Cardiac muscle cell (in vitro differentiated cells and primary cell): Measurements from ENCODE around the gene KRTAP1-1. TPM values are rescaled to one million over a fixed set of nuclear protein-coding genes. Genes with fewer than 3 reads are reported as not detected.
"Not testable (repeated sequence)": the region's sequence is repeated elsewhere in the genome, so short reads cannot be mapped to it uniquely, and the experiment has no call there.

ENCODE experiments used
- DNase-seq, 2 donors: peaks; one replicate each; pipeline versions ENCODE4 v3.0.0 to v3.0.0-alpha.2; 2010 to 2017; ENCODE audit warnings: low read depth in 1 of 2, low spot score in 1 of 2
- H3K27ac ChIP-seq: fragments of 200-600 bp; sonication (generic); 2 replicates; pipeline ENCODE4 v1.5.1; 2016
- H3K27me3 ChIP-seq: fragments of 200-600 bp; sonication (generic); 2 replicates; pipeline ENCODE4 v1.6.0; 2016; ENCODE audit warnings: control low read depth
- H3K36me3 ChIP-seq: fragments of 200-600 bp; sonication (generic); 2 replicates; pipeline ENCODE4 v1.5.1; 2016; ENCODE audit warnings: control low read depth
- H3K4me1 ChIP-seq: fragments of 200-600 bp; sonication (generic); 2 replicates; pipeline ENCODE4 v1.8.1; 2017; ENCODE audit warnings: low read depth, mild to moderate bottlenecking, mixed run types
- H3K4me3 ChIP-seq: fragments of 200-600 bp; sonication (generic); 2 replicates; pipeline ENCODE4 v1.5.1; 2016; ENCODE audit warnings: mild to moderate bottlenecking
- H3K9me3 ChIP-seq: fragments of 200-600 bp; sonication (generic); 2 replicates; pipeline ENCODE4 v1.5.1; 2017; ENCODE audit warnings: low read depth, mild to moderate bottlenecking, control low read depth
- polyA plus RNA-seq: library from polyadenylated mRNA; unstranded; fragments of >200 nt; fragmentation: Nextera tagmentation; extraction: Ambion mirVana; gene quantifications from 2 replicates; pipeline ENCODE4 v1.2.1, GENCODE V29; 2016
- total RNA-seq: library from RNA; depleted of rRNA; stranded (reverse); fragments of >200 nt; gene quantifications from 2 replicates; pipeline ENCODE4 v1.2.3, GENCODE V29; 2016
- TF ChIP-seq, protein P1 (sequence below): IDR thresholded peaks from 2 replicates; pipeline ENCODE4 v1.5.1; 2012; ENCODE audit warnings: low read depth, mild to moderate bottlenecking, low read length

The KRTAP1-1 gene
- total and polyA plus RNA-seq, 2 experiments from 2014 or later: not detected

DNA sequence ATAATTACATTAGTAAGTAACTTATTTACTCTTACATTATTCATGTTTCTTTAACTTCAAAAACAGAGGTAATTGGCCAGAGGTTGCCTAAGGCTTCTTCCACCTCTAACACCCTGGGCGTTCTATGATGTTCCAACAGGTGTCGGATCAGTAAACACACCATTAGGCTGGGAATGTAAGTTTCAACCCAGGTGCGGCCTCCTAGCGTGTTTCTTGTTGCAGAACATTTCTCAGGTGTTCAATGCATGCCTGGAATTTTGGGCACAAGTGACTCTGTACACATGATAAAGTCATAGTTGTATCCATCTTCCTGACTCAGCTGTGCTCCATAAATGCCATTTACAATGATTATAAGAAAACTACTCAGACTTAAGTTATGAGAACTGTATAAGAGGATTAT, 12.8 kb upstream of the KRTAP1-1 start:
- no peak overlapping the region for H3K27ac ChIP-seq
- no peaks in the 10 kb centered on the region for H3K4me1 ChIP-seq
- H3K27me3 ChIP-seq: no peaks in the 10 kb centered on the region
- H3K36me3 ChIP-seq: no peaks in the 10 kb centered on the region
- TF ChIP-seq, protein P1, sequence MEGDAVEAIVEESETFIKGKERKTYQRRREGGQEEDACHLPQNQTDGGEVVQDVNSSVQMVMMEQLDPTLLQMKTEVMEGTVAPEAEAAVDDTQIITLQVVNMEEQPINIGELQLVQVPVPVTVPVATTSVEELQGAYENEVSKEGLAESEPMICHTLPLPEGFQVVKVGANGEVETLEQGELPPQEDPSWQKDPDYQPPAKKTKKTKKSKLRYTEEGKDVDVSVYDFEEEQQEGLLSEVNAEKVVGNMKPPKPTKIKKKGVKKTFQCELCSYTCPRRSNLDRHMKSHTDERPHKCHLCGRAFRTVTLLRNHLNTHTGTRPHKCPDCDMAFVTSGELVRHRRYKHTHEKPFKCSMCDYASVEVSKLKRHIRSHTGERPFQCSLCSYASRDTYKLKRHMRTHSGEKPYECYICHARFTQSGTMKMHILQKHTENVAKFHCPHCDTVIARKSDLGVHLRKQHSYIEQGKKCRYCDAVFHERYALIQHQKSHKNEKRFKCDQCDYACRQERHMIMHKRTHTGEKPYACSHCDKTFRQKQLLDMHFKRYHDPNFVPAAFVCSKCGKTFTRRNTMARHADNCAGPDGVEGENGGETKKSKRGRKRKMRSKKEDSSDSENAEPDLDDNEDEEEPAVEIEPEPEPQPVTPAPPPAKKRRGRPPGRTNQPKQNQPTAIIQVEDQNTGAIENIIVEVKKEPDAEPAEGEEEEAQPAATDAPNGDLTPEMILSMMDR: no peak
- no peak overlapping the region for H3K4me3 ChIP-seq
- DNase-seq: no peak
- H3K9me3 ChIP-seq: no peaks in the 10 kb centered on the region

DNA sequence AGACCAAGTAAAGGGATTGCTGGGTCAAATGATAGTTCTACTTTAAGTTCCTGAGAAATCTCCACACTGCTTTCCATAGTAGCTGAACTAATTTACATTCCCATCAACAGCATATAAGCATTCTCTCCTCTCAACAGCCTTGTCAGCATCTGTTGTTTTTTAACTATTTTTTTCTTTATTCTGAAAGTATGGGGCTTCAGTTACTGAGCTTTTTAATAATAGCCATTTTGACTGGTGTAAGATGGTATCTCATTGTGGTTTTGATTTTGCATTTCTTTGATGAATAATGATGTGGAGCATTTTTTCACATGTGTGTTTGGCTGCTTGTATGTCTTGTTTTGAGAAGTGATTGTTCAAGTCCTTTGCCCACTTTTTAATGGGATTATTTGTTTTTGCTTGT, 11.3 kb upstream of the KRTAP1-1 start:
- Histone ChIP-seq H3K27me3 (no peaks in the 10 kb centered on the region), H3K36me3 (no peaks in the 10 kb centered on the region), H3K4me1 (no peaks in the 10 kb centered on the region), H3K4me3 (no peak overlapping the region), H3K27ac (no peak overlapping the region), H3K9me3 (no peaks in the 10 kb centered on the region)
- TF ChIP-seq, protein P1: no peak
- DNase-seq: no peak

DNA sequence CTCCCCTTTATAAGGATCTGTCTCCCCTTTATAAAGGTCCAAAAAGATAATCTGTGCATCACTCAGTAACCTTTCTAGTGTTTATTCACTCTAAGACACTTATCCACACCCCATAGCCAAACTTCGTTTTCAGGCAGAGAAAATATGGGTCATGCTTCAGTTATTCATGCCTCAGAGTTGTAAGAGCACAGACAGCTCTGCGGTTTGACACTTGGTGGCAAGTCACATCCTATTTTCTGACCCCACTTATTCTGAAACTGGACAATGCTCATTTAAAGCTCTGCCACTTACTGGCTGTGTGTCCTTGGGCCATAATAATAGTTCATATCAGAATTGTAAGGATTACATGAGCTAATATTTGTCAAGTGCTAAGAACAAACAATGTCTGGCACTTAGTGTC, 7.9 kb upstream of the KRTAP1-1 start:
- TF ChIP-seq, protein P1: no peak
- H3K4me3 ChIP-seq: no peak overlapping the region
- H3K27ac ChIP-seq: no peak overlapping the region
- H3K36me3 ChIP-seq: no peaks in the 10 kb centered on the region
- no peaks in the 10 kb centered on the region for H3K4me1 ChIP-seq
- no peak for DNase-seq
- H3K27me3 ChIP-seq: no peaks in the 10 kb centered on the region
- H3K9me3 ChIP-seq: no peaks in the 10 kb centered on the region

DNA sequence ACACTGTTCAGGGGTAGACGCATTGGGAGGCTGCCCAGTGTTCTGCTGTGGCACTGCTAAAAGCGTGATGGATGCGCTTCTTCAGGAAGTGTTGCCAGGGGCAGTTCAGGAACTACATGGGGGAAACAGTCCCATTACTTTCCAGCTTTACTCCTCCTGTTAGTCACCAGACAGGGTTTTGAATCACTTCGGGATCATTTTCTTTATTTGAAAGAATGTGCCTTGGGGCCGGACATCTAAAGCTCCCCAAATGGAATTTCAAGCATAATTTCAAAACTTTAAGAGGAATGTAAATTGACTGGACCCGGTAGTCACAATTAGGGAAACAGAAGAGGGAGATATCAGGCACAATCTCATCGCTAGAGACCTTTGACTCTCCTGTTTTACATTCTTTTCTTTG, 7.2 kb upstream of the KRTAP1-1 start:
- no peaks in the 10 kb centered on the region for H3K9me3 ChIP-seq
- no peaks in the 10 kb centered on the region for H3K4me1 ChIP-seq
- H3K36me3 ChIP-seq: no peaks in the 10 kb centered on the region
- no peaks in the 10 kb centered on the region for H3K27me3 ChIP-seq
- TF ChIP-seq, protein P1: no peak
- DNase-seq: no peak
- H3K27ac ChIP-seq: no peak overlapping the region
- no peak overlapping the region for H3K4me3 ChIP-seq

DNA sequence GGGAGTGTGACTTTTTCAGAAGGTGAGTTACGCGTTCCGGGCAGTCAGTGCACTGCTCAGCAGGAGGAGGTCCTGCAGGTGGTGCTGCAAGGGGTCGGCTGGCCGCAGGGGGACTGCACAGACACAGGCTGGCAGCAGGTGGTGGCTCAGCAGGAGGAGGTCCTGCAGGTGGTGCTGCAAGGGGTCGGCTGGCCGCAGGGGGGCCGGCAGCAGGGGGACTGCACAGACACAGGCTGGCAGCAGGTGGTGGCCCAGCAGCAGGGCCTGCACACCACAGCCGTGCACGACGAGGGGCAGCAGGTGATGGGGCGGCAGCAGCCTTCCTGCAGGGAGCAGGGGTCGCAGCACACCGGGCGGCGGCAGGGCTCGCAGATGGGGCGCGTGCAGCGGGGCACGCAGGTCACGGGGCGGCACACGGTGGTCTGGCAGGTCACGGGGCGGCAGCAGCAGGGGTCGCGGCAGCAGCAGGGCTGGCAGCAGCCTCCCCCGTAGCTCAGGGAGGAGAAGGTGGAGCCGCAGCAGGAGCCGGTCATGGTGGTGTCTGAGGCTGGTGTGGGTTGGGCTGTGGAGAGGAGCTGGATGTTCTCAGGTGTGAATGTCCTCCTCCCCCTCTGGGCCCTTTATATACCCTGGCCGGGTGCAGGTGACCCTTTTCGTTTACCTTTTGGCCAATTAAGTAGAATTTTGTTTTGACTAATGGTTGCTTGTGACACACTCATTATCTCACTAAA, 5.7 kb upstream of the KRTAP1-1 start, which contains the start of gene KRTAP2-1:
TSS of gene KRTAP2-1 (minus strand) at position 582 of the 731 bp plus-strand sequence. CDS start at position 533, 49 bp downstream.
- H3K36me3 ChIP-seq, H3K9me3 ChIP-seq, H3K27ac ChIP-seq, H3K4me1 ChIP-seq, H3K4me3 ChIP-seq, DNase-seq, H3K27me3 ChIP-seq: not testable (repeated sequence)

DNA sequence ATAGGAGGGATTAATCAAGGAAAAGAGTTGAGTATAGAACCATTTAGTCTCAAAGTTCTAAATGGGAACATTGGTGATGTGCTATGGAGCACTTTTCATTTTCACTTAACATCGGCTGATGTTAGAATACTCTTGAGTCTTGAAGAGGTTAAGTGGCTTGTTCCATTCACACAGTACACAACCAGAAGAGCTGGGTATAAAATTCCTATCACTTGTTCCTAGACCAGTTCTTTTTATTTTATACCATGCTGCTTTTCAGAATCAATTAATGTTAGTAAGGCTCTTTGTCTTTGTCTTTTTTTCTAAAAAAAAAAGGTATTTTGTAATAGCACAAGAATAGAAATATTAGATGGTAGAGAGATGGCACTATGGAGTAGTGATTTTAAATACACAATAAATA, 1.7 kb upstream of the KRTAP1-1 start:
- Histone ChIP-seq H3K36me3 (no peaks in the 10 kb centered on the region), H3K27me3 (no peaks in the 10 kb centered on the region), H3K9me3 (no peaks in the 10 kb centered on the region), H3K4me1 (no peaks in the 10 kb centered on the region), H3K4me3 (no peak overlapping the region), H3K27ac (no peak overlapping the region)
- TF ChIP-seq, protein P1: no peak
- no peak for DNase-seq
